NOMO-1 treated with dmso at 0.1 percent for 144 hours (cell line): ENCODE data around the gene CDHR3.
"Not testable (repeated sequence)": the region's sequence is repeated elsewhere in the genome, so short reads cannot be mapped to it uniquely, and the experiment has no call there.

ENCODE experiments used
- DNase-seq: peaks from one replicate; lab custom pipeline; 2025; ENCODE audit not compliant: unreplicated experiment; lab: John Stamatoyannopoulos, UW

The CDHR3 gene

GRCh38 chr7:105962353-105962752 lies 711 bp upstream of the CDHR3 start:
- no peak for DNase-seq

- no peak for DNase-seq
Measured at GRCh38 chr7:105971845-105972244, 8.8 kb downstream of the CDHR3 start.

GRCh38 chr7:105972276-105972675 lies 9.2 kb downstream of the CDHR3 start:
- no peak for DNase-seq

GRCh38 chr7:105974471-105974870 lies 11.4 kb downstream of the CDHR3 start:
- no peak for DNase-seq

- DNase-seq, result no peak
Measured at GRCh38 chr7:105975770-105976417, 12.8 kb downstream of the CDHR3 start.

- no peak for DNase-seq
Measured at GRCh38 chr7:105976868-105977267, 13.8 kb downstream of the CDHR3 start.

GRCh38 chr7:105978035-105978434 lies 15.0 kb downstream of the CDHR3 start:
- DNase-seq, result no peak

- no peak for DNase-seq
Measured at GRCh38 chr7:105978974-105979373, 15.9 kb downstream of the CDHR3 start.

- DNase-seq, result no peak
Measured at GRCh38 chr7:105979405-105979804, 16.3 kb downstream of the CDHR3 start.

GRCh38 chr7:105980645-105981396 lies 17.8 kb downstream of the CDHR3 start:
- DNase-seq, result no peak

- no peak for DNase-seq
Measured at GRCh38 chr7:105982388-105982787, 19.3 kb downstream of the CDHR3 start.

GRCh38 chr7:105984808-105985207 lies 21.7 kb downstream of the CDHR3 start:
- DNase-seq, result not testable (repeated sequence)

- DNase-seq, result no peak
Measured at GRCh38 chr7:105985229-105985628, 22.2 kb downstream of the CDHR3 start.

- no peak for DNase-seq
Measured at GRCh38 chr7:105985672-105986215, 22.7 kb downstream of the CDHR3 start.

- no peak for DNase-seq
Measured at GRCh38 chr7:105987046-105987445, 24.0 kb downstream of the CDHR3 start.

GRCh38 chr7:105988276-105988675 lies 25.2 kb downstream of the CDHR3 start:
- no peak for DNase-seq

- DNase-seq, result no peak
Measured at GRCh38 chr7:105989191-105989590, 26.1 kb downstream of the CDHR3 start.

- DNase-seq, result no peak
Measured at GRCh38 chr7:105989686-105990085, 26.6 kb downstream of the CDHR3 start.

GRCh38 chr7:105990141-105990540 lies 27.1 kb downstream of the CDHR3 start:
- DNase-seq, result no peak

- DNase-seq, result no peak
Measured at GRCh38 chr7:105990727-105991453, 27.8 kb downstream of the CDHR3 start.

- no peak for DNase-seq
Measured at GRCh38 chr7:105992905-105993304, 29.8 kb downstream of the CDHR3 start.
